Measurements from ENCODE around the gene SULT2A1. TPM values are rescaled to one million over a fixed set of nuclear protein-coding genes. Genes with fewer than 3 reads are reported as not detected.
"Not testable (repeated sequence)": the region's sequence is repeated elsewhere in the genome, so short reads cannot be mapped to it uniquely, and the experiment has no call there.

SULT2A1 gene
- total and polyA plus RNA-seq, 4 donors, result 0.01 to 0.15 TPM; not detected in 2

DNA sequence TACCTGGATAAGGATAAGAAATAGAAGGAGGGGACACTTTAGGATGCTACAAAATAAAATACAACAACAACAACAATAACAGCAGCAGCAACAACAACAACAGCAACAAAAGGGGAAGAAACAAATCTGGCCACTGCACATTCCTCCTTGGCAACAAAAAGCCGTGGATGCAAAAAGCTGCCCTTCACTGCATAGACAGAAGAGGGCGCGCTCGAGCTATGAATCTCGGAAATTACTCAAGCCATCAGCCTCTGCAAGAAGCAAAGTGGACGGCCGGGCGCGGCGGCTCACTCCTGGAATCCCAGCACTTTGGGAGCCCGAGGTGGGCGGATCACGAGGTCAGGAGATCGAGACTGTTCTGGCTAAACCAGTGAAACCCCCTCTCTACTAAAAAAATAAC, 23.2 kb upstream of the SULT2A1 start:
- not testable (repeated sequence) for DNase-seq; H3K9ac ChIP-seq (ENCODE audit: insufficient read depth in 1 of 2, low read length in 2 of 2); H3K36me3 ChIP-seq (ENCODE audit: control insufficient read depth in 4 of 4, insufficient read depth in 4 of 4, low read length in 4 of 4); H3K9me3 ChIP-seq (ENCODE audit: control insufficient read depth in 4 of 4, insufficient read depth in 3 of 4, low read length in 3 of 4); H3K4me3 ChIP-seq; ATAC-seq (ENCODE audit: insufficient read depth, low FRiP score); H3K27ac ChIP-seq (ENCODE audit: low read depth in 1 of 2, low read length in 1 of 2); H3K4me1 ChIP-seq (ENCODE audit: control insufficient read depth in 5 of 5, insufficient read depth in 5 of 5, low read length in 5 of 5); H3K27me3 ChIP-seq (ENCODE audit: control insufficient read depth in 3 of 3, insufficient read depth in 3 of 3, low read length in 2 of 3)
- 1 to 3% methylated on average over 5 to 10 of the region's 14 CpGs for WGBS, 2 donors
- TF ChIP-seq, protein P1, sequence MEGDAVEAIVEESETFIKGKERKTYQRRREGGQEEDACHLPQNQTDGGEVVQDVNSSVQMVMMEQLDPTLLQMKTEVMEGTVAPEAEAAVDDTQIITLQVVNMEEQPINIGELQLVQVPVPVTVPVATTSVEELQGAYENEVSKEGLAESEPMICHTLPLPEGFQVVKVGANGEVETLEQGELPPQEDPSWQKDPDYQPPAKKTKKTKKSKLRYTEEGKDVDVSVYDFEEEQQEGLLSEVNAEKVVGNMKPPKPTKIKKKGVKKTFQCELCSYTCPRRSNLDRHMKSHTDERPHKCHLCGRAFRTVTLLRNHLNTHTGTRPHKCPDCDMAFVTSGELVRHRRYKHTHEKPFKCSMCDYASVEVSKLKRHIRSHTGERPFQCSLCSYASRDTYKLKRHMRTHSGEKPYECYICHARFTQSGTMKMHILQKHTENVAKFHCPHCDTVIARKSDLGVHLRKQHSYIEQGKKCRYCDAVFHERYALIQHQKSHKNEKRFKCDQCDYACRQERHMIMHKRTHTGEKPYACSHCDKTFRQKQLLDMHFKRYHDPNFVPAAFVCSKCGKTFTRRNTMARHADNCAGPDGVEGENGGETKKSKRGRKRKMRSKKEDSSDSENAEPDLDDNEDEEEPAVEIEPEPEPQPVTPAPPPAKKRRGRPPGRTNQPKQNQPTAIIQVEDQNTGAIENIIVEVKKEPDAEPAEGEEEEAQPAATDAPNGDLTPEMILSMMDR (IDR thresholded peaks at IDR 0.05; ENCODE audit: control extremely low read depth, extremely low read depth), result peak; percentile 41

DNA sequence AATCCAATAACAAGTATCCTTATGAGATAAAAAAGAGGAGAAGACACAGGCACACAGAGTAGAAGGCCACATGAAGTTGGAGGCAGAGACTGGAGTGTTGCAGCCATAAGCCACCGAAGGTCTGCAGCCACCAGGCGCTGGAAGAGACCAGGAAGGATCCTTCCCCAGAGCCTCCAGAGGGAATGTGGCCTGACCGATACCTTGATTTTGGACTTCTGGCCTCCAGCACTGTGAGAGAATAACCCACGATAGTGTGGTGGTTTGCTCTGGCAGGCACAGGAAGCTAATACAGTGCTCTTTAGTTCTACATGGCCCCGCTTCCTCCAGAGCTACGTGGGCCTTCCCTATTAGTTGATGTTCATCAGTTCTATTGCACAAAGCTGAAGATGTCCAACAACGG, 15.3 kb upstream of the SULT2A1 start:
- Histone ChIP-seq H3K4me3 (no peak overlapping the region), H3K27me3 (ENCODE audit: control insufficient read depth in 3 of 3, insufficient read depth in 3 of 3, low read length in 2 of 3) (no peaks in the 10 kb centered on the region), H3K4me1 (ENCODE audit: control insufficient read depth in 5 of 5, insufficient read depth in 5 of 5, low read length in 5 of 5) (no peaks in the 10 kb centered on the region), H3K9me3 (ENCODE audit: control insufficient read depth in 4 of 4, insufficient read depth in 3 of 4, low read length in 3 of 4) (no peaks in the 10 kb centered on the region), H3K27ac (ENCODE audit: low read depth in 1 of 2, low read length in 1 of 2) (no peak overlapping the region), H3K9ac (ENCODE audit: insufficient read depth in 1 of 2, low read length in 2 of 2) (no peak overlapping the region), H3K36me3 (ENCODE audit: control insufficient read depth in 4 of 4, insufficient read depth in 4 of 4, low read length in 4 of 4) (no peaks in the 10 kb centered on the region)
- ATAC-seq (ENCODE audit: insufficient read depth, low FRiP score) (no peak), DNase-seq (no peak)
- WGBS, 2 donors, result 74 to 80% methylated on average over 7 of the region's 7 CpGs
- TF ChIP-seq, protein P1 (IDR thresholded peaks at IDR 0.05; ENCODE audit: control extremely low read depth, extremely low read depth), result no peak

GRCh38 chr19:47899335-47899734, 13.2 kb upstream of the SULT2A1 start:
- no peak for ATAC-seq (ENCODE audit: insufficient read depth, low FRiP score)
- Histone ChIP-seq H3K4me1 (ENCODE audit: control insufficient read depth in 5 of 5, insufficient read depth in 5 of 5, low read length in 5 of 5) (no peaks in the 10 kb centered on the region), H3K9me3 (ENCODE audit: control insufficient read depth in 4 of 4, insufficient read depth in 3 of 4, low read length in 3 of 4) (no peaks in the 10 kb centered on the region), H3K4me3 (no peak overlapping the region), H3K27me3 (ENCODE audit: control insufficient read depth in 3 of 3, insufficient read depth in 3 of 3, low read length in 2 of 3) (no peaks in the 10 kb centered on the region), H3K9ac (ENCODE audit: insufficient read depth in 1 of 2, low read length in 2 of 2) (no peak overlapping the region), H3K27ac (ENCODE audit: low read depth in 1 of 2, low read length in 1 of 2) (no peak overlapping the region), H3K36me3 (ENCODE audit: control insufficient read depth in 4 of 4, insufficient read depth in 4 of 4, low read length in 4 of 4) (no peaks in the 10 kb centered on the region)
- TF ChIP-seq, protein P1 (IDR thresholded peaks at IDR 0.05; ENCODE audit: control extremely low read depth, extremely low read depth), result no peak
- WGBS, 2 donors, result 84 to 92% methylated on average over 8 of the region's 8 CpGs
- DNase-seq, result no peak

- no peaks in the 10 kb centered on the region for H3K36me3 ChIP-seq (ENCODE audit: control insufficient read depth in 4 of 4, insufficient read depth in 4 of 4, low read length in 4 of 4)
Measured at GRCh38 chr19:47897861-47898260, 11.7 kb upstream of the SULT2A1 start.

More at GRCh38 chr19:47897861-47898260, 11.7 kb upstream of the SULT2A1 start:
- no peak for ATAC-seq (ENCODE audit: insufficient read depth, low FRiP score)
- DNase-seq, result peak in 2 of 3 donors; percentile 1 to 8
- Histone ChIP-seq H3K4me1 (ENCODE audit: control insufficient read depth in 5 of 5, insufficient read depth in 5 of 5, low read length in 5 of 5) (no peaks in the 10 kb centered on the region), H3K27me3 (ENCODE audit: control insufficient read depth in 3 of 3, insufficient read depth in 3 of 3, low read length in 2 of 3) (no peaks in the 10 kb centered on the region), H3K4me3 (no peak overlapping the region), H3K9me3 (ENCODE audit: control insufficient read depth in 4 of 4, insufficient read depth in 3 of 4, low read length in 3 of 4) (no peaks in the 10 kb centered on the region), H3K27ac (ENCODE audit: low read depth in 1 of 2, low read length in 1 of 2) (no peak overlapping the region), H3K9ac (ENCODE audit: insufficient read depth in 1 of 2, low read length in 2 of 2) (no peak overlapping the region)
- TF ChIP-seq, protein P1 (IDR thresholded peaks at IDR 0.05; ENCODE audit: control extremely low read depth, extremely low read depth), result no peak
- WGBS, 2 donors, result 62 to 75% methylated on average over 9 of the region's 9 CpGs

All from lung (tissue), 12 donors.